ENCODE data around the gene NOL9. TPM values are rescaled to one million over a fixed set of nuclear protein-coding genes. Genes with fewer than 3 reads are reported as not detected.

Gene NOL9
- total RNA-seq, 6 experiments from 2014 or later: 26.4 to 36.4 (median 33.4) TPM

DNA sequence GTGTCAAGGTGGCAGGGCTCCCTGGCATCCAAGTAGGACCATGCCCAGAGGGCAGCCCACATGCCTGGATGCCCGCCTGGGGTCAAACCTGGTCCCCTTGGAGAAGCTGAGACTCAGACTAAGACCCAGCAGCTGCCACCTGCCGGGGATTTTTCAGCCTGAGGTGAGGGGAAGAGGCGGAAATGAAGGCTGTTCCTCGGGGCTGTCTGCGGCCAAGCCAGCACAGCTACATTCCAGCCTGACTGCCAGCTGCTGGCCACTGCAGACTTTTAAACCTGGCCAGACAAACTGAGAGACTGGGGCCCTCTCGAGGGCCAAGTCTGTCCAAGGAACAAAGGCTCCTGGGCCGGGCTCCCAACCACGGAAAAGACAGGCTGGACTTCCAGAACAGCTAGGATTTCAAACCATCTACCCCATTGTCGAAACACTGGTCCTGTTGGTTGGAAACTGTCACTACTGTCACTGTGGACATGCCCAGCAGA, 41.0 kb downstream of the NOL9 start:
- Mint-ChIP-seq H3K27ac (no peak overlapping the region), H3K27me3 (ENCODE audit: insufficient read depth) (no peaks in the 10 kb centered on the region), H3K36me3 (ENCODE audit: low read depth) (no peaks in the 10 kb centered on the region), H3K4me1 (ENCODE audit: low read depth) (peaks cover 17% of the 10 kb centered on the region), H3K4me3 (no peak overlapping the region), H3K9me3 (no peaks in the 10 kb centered on the region)
- TF ChIP-seq, protein P1, sequence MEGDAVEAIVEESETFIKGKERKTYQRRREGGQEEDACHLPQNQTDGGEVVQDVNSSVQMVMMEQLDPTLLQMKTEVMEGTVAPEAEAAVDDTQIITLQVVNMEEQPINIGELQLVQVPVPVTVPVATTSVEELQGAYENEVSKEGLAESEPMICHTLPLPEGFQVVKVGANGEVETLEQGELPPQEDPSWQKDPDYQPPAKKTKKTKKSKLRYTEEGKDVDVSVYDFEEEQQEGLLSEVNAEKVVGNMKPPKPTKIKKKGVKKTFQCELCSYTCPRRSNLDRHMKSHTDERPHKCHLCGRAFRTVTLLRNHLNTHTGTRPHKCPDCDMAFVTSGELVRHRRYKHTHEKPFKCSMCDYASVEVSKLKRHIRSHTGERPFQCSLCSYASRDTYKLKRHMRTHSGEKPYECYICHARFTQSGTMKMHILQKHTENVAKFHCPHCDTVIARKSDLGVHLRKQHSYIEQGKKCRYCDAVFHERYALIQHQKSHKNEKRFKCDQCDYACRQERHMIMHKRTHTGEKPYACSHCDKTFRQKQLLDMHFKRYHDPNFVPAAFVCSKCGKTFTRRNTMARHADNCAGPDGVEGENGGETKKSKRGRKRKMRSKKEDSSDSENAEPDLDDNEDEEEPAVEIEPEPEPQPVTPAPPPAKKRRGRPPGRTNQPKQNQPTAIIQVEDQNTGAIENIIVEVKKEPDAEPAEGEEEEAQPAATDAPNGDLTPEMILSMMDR (IDR thresholded peaks at IDR 0.05): no peak
- no peak for DNase-seq

DNA sequence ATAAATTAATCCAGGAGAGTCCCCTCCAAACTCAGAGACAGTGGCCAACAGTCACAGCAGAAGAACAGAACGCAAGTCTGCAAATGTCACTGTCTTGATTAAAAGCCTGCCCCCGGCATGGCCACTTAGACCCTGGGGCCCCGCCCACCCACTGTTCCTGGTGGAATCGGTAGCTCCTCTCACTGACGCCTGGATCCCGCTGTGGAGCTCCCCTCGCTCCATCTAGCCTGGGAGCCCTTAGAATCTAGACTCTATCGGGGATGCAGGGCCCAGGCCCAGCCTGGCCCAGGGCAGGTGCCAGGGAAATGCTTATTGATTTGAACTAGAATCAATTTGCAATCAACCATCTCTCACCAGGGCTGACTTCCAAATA, 41.4 kb downstream of the NOL9 start:
- Mint-ChIP-seq H3K27me3 (ENCODE audit: insufficient read depth) (no peaks in the 10 kb centered on the region), H3K27ac (no peak overlapping the region), H3K4me3 (no peak overlapping the region), H3K36me3 (ENCODE audit: low read depth) (no peaks in the 10 kb centered on the region), H3K4me1 (ENCODE audit: low read depth) (peaks cover 17% of the 10 kb centered on the region), H3K9me3 (no peaks in the 10 kb centered on the region)
- no peak for DNase-seq
- TF ChIP-seq, protein P1 (IDR thresholded peaks at IDR 0.05): no peak

DNA sequence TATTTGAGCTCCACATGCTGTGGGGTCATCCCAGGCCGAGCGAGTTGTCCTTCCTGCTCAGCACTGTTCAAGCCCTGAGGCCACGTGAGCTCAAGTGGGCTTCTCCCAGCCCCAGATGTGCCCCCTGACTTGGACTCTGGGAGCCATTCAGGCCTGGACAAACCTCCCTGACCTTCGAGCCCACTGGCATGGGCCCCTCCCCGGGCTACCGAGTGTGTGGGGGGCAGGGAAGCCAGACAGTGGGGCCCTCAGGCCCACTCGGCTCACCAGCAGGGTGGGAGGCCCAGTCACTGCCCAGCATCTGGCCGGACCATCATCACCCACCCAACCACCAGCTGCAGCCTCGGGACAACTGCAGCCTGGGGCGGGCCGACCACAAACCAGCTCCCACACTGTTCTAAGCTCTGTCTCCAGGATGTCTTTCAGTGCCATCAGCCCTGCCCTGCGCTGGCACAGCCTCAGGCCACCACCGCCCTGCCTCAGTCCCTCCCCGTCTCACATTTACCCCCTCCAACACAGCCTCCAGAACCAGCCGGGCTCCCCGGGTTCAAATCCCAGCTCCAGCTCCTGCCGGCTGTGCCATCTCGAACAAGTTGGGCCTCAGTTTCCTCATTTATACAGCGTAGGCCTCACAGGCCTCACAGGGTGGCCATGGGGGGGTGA, 41.9 kb downstream of the NOL9 start:
- no peaks in the 10 kb centered on the region for H3K36me3 Mint-ChIP-seq (ENCODE audit: low read depth)
- peaks cover 12% of the 10 kb centered on the region for H3K4me1 Mint-ChIP-seq (ENCODE audit: low read depth)
- TF ChIP-seq, protein P1 (IDR thresholded peaks at IDR 0.05): no peak
- no peak overlapping the region for H3K27ac Mint-ChIP-seq
- no peaks in the 10 kb centered on the region for H3K27me3 Mint-ChIP-seq (ENCODE audit: insufficient read depth)
- H3K9me3 Mint-ChIP-seq: no peaks in the 10 kb centered on the region
- no peak overlapping the region for H3K4me3 Mint-ChIP-seq
- DNase-seq: no peak

DNA sequence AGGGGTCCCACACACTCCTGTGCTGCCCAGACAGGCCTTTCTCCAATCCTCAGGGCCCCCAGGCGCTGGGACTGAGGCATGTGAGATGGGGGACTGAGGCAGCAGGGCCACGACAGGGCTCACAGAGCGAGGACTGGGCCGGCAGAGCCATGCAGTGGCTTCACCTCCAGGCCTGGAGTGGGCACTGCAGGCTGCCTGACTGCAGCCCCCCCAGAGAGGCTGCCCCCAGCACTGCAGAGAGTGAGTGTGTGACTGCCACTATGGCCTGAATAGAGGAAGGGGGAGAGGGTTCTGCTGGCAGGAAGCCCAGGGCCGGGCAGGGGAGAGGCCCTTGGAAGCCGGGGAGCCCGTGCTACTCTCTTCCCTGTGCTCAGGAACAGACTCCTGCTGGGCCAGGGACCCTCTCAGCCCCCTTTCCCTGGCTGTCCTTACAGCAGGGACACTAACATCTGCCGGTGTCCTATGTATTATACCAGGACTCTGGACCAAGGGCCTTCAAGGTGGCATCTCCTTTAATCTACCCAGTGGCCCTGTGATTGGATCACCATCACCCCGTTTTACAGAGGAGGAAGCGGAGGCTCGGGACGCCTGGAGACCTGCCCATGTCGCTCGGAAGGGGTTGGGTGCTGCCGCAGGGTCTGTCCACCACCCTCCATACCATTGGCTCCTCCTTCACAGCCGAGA, 42.6 kb downstream of the NOL9 start:
- TF ChIP-seq, protein P1 (IDR thresholded peaks at IDR 0.05): no peak
- Mint-ChIP-seq H3K27me3 (ENCODE audit: insufficient read depth) (peaks cover 5% of the 10 kb centered on the region; the same call in 1 of the 2 replicates), H3K4me1 (ENCODE audit: low read depth) (peaks cover 9% of the 10 kb centered on the region), H3K27ac (no peak overlapping the region), H3K36me3 (ENCODE audit: low read depth) (no peaks in the 10 kb centered on the region), H3K9me3 (no peaks in the 10 kb centered on the region), H3K4me3 (no peak overlapping the region)
- DNase-seq: no peak

DNA sequence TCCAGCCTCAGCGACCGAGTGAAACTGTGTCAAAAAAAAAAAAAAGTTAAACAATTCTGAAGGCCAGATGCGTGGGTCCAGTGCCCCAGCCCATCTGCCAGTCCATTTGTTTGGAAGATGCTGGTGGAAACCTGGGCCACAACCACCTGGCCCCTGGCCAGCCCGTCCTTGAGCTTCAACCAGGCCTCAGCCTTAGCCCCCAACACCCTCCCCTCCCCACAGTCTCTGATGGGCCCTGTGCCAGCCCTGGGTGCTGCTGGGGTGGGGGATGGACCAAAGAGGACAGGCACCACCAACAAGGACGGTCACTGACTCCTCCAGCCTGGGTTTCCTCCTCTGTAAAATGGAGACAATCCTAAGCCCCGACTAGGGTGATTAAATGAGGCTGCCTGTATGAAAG, 43.3 kb downstream of the NOL9 start:
- H3K4me1 Mint-ChIP-seq (ENCODE audit: low read depth): peaks cover 8% of the 10 kb centered on the region
- TF ChIP-seq, protein P1 (IDR thresholded peaks at IDR 0.05): no peak
- no peak for DNase-seq
- no peaks in the 10 kb centered on the region for H3K36me3 Mint-ChIP-seq (ENCODE audit: low read depth)
- H3K27ac Mint-ChIP-seq: no peak overlapping the region
- no peak overlapping the region for H3K4me3 Mint-ChIP-seq
- H3K9me3 Mint-ChIP-seq: no peaks in the 10 kb centered on the region
- peaks cover 6% of the 10 kb centered on the region; the same call in 1 of the 2 replicates for H3K27me3 Mint-ChIP-seq (ENCODE audit: insufficient read depth)

Measured in HFFc6 (cell line).